Cardiac fibroblast (primary cell): ENCODE measurements around the gene DHX57.

Source experiments
- DNase-seq, 2 donors: peaks; one replicate each; pipeline versions ENCODE4 v3.0.0 to v3.0.0-alpha.2; 2010; ENCODE audit warnings: low read depth in 2 of 2
- H3K4me3 ChIP-seq, 2 donors: replicated peaks in 1 of 2; 1 replicate in 1 of 2; 2 replicates in 1 of 2; pipeline ENCODE4 v1.5.1; 2011; ENCODE audit warnings: low read depth in 2 of 2, low read length in 2 of 2, mild to moderate bottlenecking in 2 of 2, moderate library complexity in 1 of 2
- TF ChIP-seq, protein P1 (sequence below): IDR thresholded peaks from one replicate; pipeline ENCODE4 v1.5.1; 2011; ENCODE audit warnings: low read depth, mild to moderate bottlenecking, low read length, inconsistent platforms

The DHX57 gene

DNA sequence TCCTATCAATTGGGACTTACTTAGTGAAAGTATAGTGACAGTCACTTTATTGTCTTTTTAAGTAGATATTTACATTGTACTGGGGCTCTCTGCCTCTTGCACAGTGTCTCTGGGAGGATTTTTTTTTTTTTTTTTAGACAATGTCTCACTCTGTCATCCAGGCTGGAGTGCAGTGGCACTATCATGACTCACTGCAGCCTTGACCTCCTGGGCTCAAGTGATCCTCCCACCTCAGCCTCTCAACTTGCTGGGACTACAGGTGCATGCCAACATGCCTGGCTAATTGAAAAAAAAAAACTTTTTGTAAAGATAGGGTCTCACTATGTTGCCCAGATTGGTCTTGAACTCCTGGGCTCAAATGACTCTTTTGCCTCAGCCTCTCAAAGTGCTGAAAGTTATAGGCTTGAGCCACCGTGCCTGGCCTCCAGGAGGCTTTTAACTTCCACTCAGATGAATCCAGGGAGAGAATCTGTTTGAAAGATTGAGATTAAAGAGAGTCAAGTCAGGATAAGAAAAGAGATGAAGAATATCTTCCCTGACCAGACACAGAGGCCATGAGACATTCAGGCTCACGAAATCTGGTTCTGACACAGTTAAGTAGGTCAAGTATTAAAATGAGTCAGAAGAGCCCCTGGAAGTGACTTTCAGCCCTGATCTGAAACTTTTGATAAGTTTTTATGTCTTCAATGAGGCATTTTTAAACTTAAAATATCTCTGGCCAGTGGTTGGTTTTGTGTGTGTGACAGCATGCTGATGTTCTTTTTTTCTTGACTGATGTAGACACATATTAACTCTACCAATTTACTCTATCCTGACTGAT is 32.2 kb upstream of the DHX57 start:
- no peak overlapping the region for H3K4me3 ChIP-seq
- peak in 1 of 2 donors; percentile 9 for DNase-seq
- TF ChIP-seq, protein P1, sequence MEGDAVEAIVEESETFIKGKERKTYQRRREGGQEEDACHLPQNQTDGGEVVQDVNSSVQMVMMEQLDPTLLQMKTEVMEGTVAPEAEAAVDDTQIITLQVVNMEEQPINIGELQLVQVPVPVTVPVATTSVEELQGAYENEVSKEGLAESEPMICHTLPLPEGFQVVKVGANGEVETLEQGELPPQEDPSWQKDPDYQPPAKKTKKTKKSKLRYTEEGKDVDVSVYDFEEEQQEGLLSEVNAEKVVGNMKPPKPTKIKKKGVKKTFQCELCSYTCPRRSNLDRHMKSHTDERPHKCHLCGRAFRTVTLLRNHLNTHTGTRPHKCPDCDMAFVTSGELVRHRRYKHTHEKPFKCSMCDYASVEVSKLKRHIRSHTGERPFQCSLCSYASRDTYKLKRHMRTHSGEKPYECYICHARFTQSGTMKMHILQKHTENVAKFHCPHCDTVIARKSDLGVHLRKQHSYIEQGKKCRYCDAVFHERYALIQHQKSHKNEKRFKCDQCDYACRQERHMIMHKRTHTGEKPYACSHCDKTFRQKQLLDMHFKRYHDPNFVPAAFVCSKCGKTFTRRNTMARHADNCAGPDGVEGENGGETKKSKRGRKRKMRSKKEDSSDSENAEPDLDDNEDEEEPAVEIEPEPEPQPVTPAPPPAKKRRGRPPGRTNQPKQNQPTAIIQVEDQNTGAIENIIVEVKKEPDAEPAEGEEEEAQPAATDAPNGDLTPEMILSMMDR: no peak

GRCh38 chr2:38907242-38907641 is 31.5 kb upstream of the DHX57 start:
- DNase-seq: no peak
- H3K4me3 ChIP-seq: no peak overlapping the region
- TF ChIP-seq, protein P1: no peak

- no peak overlapping the region for H3K4me3 ChIP-seq
- TF ChIP-seq, protein P1: no peak
- no peak for DNase-seq
Observed at GRCh38 chr2:38905251-38905650, 29.5 kb upstream of the DHX57 start.

DNA sequence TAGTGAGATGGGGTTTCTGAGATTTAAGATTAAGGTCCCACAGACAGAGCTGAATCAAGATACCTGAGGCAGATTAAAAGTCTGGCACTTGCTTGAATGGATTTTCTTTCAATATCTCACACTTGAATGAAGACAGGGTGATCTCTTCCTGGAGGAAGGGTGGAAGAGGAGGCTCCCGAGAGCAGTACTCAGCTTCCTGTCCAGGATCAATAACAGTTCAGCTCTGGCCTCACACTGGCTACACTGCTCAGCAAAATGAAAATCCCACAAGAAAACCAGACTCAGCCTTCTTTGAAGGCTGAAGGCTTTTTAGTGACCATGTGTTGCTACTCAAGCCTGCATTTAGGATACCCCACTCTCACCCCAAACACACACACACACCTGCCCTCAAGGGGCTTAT is 25.0 kb upstream of the DHX57 start:
- TF ChIP-seq, protein P1: no peak
- no peak overlapping the region for H3K4me3 ChIP-seq
- DNase-seq: no peak

DNA sequence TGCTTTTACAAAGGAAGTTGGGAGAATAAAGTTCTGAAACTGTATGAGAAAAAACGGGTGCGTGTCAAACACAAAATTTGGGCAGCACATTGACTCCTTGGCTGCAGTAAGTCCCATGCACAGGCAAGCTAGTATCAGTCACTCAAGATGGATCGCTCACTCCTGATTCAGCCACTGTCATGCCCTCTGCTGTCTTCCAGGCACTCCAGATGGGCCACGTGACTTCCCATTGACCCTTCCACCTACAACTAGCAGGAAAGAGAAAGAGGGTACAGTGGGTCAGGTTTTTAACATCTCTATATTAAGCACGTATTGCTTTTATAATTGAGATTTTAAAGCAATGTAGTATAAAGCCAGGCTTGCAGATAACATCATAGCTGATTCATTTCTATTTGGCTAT is 22.5 kb upstream of the DHX57 start:
- DNase-seq: no peak
- TF ChIP-seq, protein P1: no peak
- no peak overlapping the region for H3K4me3 ChIP-seq

DNA sequence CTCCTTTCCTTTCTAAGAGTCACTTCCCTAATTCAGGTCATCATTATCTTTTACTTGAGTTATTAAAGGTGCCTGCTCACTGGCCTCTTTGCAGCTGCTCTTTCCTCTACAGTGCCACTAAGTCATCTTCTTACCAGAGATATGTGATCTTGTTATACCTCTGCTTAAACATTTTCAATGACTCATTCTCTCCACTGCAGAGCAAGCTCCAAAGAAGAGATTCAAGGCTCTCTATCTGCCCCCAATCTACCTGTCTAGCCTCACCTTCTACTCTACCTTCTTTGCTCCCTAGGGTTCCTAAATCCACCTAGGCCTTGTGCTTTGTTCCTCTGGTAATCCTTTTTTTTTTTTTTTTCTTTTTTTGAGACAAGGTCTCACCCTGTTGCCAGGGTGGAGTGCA is 17.1 kb upstream of the DHX57 start:
- TF ChIP-seq, protein P1: no peak
- DNase-seq: no peak
- H3K4me3 ChIP-seq: no peak overlapping the region

- no peak within 1 kb of the TSS for H3K4me3 ChIP-seq
- TF ChIP-seq, protein P1: no peak
- no peak for DNase-seq
Observed at GRCh38 chr2:38889575-38889974, 13.8 kb upstream of the DHX57 start, which contains the start of gene ARHGEF33. Gene ARHGEF33 (plus strand): TSS chr2:38889875. CDS start chr2:38919448, 29,573 bp downstream.
